HG02798 (cell line): ENCODE data around the gene ATF6B.

Experiments used
- ATAC-seq: cut with Tn5 transposase; IDR thresholded peaks from one replicate; pipeline ENCODE4 v1.9.1; 2021; ENCODE audit warnings: mild to moderate bottlenecking; ENCODE audit not compliant: unreplicated experiment, poor library complexity

Gene ATF6B

GRCh38 chr6:32133786-32134185 is 5.7 kb upstream of the ATF6B start:
- ATAC-seq, result no peak

- no peak for ATAC-seq
Measured at GRCh38 chr6:32132110-32132509, 4.1 kb upstream of the ATF6B start.

GRCh38 chr6:32131439-32131948 is 3.4 kb upstream of the ATF6B start:
- ATAC-seq, result no peak

DNA sequence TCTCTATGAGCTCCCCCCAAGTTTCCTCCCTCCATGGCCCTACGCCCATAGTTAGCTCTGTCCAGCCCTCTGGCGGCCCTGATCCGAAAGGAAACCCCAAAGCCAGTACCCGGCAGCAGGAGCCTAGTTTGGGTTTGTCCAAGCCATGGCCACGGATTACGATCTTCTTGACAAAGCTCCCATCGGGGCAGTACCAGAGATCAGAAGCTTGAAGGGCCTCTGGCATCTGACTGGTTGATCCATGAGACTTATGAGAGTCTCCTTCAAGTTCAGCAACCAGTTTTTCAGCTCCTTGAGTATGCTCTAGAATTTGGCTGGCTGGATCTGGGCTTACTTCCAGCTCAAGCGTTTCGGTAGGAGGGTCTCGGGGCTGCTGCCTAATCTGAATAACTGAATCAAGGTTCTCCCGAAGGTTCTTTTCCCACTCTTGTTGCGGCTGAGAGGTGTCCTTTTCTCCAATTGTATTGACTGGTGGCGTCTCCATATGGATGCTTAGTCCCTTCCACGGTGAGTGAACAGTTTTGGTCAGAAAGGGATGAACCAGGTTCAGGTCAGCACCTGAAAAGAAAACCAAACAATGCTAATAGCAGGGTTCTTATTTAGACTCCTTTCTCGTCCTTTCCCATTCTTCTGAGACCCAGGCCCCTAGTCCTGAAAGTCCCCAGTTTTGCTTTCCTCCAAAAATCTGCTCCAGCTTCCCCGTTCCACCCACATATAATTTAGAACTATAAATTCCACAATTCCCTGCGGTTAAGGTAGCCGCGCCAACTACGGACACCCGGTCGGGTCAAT is 1.4 kb upstream of the ATF6B start:
- no peak for ATAC-seq

- ATAC-seq, result no peak
Measured at GRCh38 chr6:32128751-32129296, 778 bp upstream of the ATF6B start.

DNA sequence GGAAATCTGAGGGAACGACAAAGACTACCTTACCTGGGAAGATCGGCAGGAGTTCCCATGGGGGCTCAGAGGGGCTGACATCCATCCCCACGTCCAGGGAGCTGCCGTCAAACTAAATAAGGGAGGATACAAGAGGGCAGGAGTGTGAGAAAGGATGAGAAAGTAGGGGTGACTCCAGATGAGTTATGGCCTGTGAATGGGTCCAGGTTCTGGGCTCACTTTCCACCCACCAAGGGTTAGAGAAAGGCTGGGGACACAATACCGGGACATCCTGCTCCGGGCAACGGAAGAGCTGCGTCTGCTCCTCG is 683 bp downstream of the ATF6B start:
- ATAC-seq, result no peak

DNA sequence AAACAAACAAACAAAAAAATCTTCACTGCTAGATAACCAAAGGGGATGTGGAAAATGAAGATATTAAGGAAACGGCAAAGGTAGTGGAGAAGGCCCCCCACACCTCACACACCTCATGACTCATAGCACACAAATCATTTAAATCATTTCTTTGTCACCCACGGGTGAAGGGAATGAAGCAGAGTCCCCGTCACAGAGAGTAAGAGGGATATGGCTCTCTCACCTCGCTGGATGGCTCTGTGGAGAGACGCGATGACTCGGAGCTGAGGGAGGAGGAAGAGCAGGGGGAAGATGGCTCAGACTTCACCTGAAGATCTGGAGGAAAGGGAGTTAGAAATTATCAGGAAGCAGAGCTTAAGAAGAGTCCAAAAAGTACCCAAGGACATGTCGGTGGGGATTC is 1.2 kb downstream of the ATF6B start:
- no peak for ATAC-seq

- no peak for ATAC-seq
Measured at GRCh38 chr6:32123681-32124080, 4.4 kb downstream of the ATF6B start.

- no peak for ATAC-seq
Measured at GRCh38 chr6:32120573-32121059, 7.4 kb downstream of the ATF6B start.

GRCh38 chr6:32118782-32119628 is 9.0 kb downstream of the ATF6B start:
- peak; percentile 58 for ATAC-seq

DNA sequence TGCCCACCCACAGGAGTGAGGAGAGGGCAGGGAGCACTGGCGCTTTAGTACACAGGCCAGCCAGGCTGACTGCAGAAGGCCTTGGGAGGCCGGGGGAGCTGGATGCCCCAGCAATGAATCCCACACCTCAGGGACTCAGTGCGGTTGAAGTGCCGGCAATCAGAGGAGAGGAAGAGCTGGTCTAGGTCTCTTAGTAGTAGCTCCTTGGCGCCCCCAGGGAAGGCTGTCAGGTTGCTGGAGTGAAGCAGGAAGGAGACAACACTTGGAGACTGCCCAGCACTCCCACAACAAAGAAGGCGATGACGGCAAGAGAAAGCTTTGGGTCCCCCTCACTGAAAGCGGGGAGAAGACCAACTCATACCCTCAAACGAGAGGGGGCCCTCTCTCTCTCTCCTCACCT is 10.6 kb downstream of the ATF6B start:
- no peak for ATAC-seq

DNA sequence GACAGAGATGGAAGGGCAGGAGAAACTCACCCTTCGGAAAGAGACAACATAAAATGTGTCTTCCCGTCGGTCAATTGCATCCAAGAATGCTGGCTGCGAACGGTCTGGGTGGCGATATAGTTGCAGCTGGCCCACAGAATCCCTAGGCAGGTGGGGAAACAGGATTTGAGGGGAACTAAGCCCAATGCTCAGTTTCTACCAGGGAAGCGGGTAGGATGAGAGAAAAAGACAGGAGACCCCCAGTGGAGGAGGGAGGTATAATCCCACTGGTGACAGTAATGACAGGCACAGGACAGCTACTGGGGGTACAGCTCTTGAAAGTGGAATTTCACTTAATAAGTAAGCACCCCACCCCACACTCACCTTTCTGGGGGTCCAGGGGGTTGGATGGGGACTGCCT is 11.4 kb downstream of the ATF6B start:
- ATAC-seq, result no peak

- no peak for ATAC-seq
Measured at GRCh38 chr6:32115623-32116022, 12.4 kb downstream of the ATF6B start.

GRCh38 chr6:32114796-32115195 is 13.2 kb downstream of the ATF6B start:
- no peak for ATAC-seq

GRCh38 chr6:32113386-32114352 is 14.4 kb downstream of the ATF6B start:
- no peak for ATAC-seq

- no peak for ATAC-seq
Measured at GRCh38 chr6:32112431-32112980, 15.5 kb downstream of the ATF6B start.

DNA sequence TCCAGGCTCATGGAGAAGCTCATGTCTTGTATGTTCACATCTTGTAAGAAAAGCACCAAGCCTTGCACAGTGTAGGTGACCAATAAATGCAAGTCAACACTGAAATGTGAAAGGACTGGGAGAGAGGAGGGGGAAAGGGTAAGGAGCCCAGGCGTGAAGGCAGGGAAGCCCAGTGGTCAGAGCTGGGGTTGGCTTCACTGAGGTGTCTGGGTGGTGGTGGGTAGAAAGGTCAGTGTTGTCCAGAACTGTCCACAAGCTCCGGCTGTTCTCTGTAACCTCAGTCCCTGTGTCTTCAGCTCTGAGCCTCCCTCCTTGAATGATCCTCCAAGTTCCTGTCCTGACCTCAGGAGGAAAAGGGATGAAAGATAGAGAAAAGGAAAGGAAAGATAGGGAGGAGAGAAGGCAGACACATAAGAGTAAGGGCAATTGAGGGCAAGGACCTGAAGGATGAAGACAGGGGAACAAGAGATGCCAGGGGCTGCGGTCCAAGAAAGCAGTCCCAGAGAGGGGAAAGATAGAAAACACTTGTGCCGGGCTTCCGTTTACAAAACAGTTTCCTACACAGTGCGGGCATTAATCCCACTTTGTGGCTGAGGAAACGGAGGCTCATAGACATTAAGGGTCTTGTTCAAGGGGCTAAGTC is 16.5 kb downstream of the ATF6B start:
- ATAC-seq, result no peak

- ATAC-seq, result no peak
Measured at GRCh38 chr6:32110632-32111031, 17.4 kb downstream of the ATF6B start.

DNA sequence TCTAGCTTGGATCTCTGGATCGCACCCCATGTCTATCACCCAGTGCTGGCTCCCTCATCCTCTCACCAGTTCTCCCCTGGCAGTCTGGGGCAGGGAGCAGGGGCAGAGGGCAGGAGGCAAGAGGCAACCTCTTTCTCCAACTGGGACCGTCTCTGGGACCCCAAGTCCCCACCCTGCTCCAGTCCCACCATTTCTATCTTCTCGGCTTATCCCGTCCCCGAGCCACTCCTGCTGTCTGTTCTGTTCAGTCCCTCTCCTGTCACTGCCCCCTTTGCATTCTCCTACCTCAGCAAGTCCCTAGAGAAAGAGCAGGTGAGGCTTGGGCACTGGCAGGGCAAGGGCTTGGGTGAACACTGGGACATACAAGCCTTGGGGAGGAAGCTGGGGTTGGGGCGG is 18.3 kb downstream of the ATF6B start:
- no peak for ATAC-seq
